TTC549 (cell line): ENCODE results near the gene SNRNP35.
"Not testable (repeated sequence)": the region's sequence is repeated elsewhere in the genome, so short reads cannot be mapped to it uniquely, and the experiment has no call there.

Experiments used
- FAIRE-seq: peaks from 2 replicates; lab custom pipeline; 2012; peaks lifted over from hg19 to GRCh38; lab: Jason Lieb, UNC

SNRNP35 gene

GRCh38 chr12:123489580-123489979 is 31.6 kb downstream of the SNRNP35 start:
- no peak for FAIRE-seq

DNA sequence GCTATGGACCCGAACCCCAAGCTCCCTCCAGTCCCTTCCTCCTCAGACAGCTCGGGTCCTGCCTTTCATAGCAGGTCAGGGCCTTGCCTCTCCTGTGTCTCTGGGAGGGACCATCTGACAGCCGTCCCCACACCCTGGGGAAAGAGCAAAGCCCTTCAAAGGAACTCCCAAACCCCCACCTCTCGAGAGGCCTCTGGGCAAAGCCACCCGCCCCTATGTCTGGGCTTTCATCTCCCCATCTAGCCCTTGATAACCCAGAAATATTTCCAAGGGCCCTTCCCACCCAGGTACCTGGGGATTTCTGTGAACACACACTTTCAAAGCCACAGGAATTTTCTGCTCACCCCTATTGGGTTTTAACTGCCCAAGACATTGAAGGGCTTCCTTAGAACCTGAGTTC is 32.1 kb downstream of the SNRNP35 start:
- no peak for FAIRE-seq

DNA sequence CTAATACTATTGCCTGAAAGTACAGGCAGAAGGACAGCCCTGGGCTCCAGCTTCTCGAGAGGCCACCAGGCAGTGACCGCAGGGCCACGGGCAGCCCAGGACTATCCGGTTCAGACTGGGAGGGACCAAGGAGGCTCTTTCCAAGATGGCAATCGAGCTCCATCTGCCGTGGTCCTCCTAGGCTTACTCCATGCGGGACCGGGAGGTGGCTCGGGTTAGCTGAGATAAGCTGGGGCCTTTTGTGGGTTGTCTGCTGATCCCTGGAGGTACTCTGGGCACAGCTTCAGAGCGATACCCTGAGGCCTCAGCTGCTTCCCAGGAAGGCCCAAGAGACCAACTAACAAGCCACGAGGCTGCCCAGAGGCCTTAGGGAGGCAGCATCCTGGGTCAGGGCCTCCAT is 33.1 kb downstream of the SNRNP35 start:
- no peak for FAIRE-seq

DNA sequence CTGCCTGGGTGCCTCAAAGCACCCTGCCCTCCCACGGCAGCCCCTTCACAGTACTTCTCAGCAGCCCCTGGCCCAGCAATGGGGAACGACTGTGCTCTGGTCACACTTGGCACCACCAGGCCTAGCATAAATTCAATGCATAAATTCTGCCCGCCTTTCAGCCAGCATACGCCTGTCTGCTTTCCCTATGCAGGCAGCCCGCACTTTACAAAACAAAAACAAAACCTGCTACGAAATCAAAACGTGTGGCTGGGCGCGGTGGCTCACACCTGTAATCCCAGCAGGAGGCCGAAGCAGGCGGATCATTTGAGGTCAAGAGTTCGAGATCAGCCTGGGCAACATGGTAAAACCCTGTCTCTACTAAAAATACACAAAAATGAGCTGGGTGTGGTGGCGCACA is 33.5 kb downstream of the SNRNP35 start:
- FAIRE-seq: no peak

GRCh38 chr12:123492339-123493039 is 34.5 kb downstream of the SNRNP35 start:
- FAIRE-seq: not testable (repeated sequence)

DNA sequence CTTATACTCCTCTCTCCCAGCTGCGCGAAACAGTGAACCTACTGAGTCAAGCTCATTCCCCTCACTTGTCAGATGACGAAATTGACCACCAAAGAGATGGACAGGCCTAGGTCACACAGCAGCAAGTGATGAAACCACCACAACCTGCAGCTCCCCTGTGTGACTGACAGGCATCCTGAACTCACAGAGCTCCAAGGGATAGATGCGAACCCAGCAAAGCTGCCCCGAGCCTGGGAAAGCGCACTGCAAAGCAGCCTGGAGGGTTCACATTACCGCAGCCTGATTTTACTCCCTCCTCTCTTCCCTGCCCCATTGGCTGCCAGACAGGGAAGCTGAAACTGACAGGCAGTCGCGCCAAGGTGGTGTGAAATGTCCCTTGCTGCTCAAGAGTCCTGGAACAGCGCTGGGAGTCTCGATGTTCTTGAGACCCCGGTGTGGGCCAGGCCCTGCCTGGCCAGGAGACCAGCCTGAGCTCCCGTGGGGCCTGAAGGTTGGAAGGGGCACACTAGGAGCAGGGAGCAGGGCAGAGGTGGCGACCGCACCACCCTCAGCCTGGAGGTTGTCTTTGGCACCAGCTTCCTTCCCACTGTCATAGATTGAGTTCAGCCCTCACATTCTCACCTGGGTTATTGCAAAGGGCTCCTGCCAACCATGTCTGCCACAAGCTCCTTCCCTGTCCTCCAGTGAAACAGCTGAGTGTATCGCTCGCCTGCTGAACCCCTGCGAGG is 36.3 kb downstream of the SNRNP35 start:
- FAIRE-seq: no peak

DNA sequence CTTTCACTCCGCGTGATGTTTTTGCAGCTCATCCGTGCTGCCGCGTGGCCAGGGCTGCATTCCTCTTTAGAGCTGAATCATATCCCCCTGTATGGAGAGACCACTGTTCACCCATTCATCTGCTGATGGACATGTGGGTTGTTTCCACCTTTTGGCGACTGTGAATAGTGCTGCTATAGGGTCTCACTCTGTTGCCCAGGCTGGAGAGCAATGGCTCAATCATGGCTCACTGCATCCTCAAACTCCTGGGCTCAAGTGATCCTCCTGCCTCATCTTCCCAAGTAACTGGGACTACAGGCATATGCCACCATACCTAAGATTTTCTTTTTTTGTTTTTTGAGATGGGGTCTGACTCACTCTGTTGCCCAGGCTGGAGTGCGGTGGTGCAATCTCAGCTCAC is 39.1 kb downstream of the SNRNP35 start:
- no peak for FAIRE-seq

- no peak for FAIRE-seq
Measured at GRCh38 chr12:123498126-123498825, 40.3 kb downstream of the SNRNP35 start.

GRCh38 chr12:123499332-123499731 is 41.4 kb downstream of the SNRNP35 start:
- FAIRE-seq: no peak

DNA sequence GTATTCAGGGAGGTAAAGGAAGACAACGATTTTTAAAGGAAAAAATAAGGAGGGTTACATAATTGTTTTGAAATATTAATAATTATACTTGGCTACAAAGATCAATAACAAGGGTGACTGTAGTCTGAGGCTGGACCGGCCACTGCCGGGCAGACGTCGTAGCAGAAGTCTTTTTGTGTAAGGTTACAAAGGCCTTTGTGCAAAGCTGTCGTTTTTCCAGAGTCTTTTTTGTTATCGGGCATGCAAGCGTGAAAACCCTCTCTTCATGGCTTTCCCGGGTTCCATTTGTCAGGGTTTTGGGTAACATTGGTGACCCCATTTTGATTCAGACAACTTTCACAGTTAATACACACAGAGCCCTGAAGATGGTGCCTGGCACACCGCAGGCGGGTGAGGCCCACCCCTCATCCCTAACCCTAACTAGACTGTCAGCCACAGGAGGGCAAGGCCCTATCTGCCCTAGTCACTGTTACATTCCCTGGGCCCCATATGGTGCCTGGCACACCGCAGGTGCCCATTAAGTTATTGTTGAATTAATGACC is 44.3 kb downstream of the SNRNP35 start:
- no peak for FAIRE-seq

GRCh38 chr12:123506059-123506842 is 48.3 kb downstream of the SNRNP35 start:
- FAIRE-seq: no peak

DNA sequence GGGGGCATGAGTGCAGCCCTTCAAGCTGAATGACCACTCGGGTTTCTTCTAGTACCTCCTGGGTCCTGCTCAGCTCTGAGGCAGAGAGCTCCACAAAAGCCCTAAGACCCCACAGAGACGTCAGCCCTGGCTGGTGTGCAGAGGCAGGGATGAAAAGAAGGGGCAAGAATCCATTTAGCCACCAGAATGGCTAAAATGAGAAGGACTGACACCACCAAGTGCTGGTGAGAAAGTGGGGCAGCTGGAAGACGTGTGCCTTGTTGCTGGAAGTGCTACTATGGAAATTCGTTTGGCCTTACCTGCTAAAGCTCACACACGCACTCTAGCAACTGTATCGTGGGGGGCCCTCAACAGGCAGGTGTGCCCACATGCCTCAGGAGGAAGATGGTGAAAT is 48.9 kb downstream of the SNRNP35 start:
- no peak for FAIRE-seq

- no peak for FAIRE-seq
Measured at GRCh38 chr12:123512838-123513665, 55.1 kb downstream of the SNRNP35 start.

DNA sequence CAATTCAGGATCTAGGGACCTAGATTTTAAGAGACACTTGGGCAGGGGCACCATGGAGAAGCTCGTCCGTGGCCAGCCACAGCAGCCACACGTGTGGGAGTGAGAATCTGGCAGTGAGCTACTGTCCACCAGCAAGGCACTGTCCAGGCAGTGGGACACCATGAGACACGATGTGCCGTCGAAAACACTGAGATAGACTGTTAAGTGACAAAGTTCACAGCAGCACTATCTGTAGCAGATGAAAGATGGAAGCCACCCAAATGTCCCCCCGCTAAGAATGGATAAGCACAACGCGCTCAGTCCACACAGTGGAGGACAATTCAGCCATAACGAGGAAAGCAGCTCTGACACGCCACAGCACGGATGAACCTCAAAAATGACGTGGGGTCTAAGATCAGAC is 55.9 kb downstream of the SNRNP35 start:
- FAIRE-seq: no peak

GRCh38 chr12:123514582-123515221 is 56.8 kb downstream of the SNRNP35 start:
- FAIRE-seq: not testable (repeated sequence)

- no peak for FAIRE-seq
Measured at GRCh38 chr12:123516216-123516780, 58.4 kb downstream of the SNRNP35 start.
